ENCODE results near the gene SMAD9.

- no peak for TF ChIP-seq EZH2 (IDR thresholded peaks at IDR 0.05; ENCODE audit: insufficient read depth, poor library complexity, severe bottlenecking)
- TF ChIP-seq EZH2phosphoT487 (IDR thresholded peaks at IDR 0.05; ENCODE audit: insufficient read depth, low read depth): no peak
Measured at GRCh38 chr13:36872621-36873020, 47.4 kb downstream of the SMAD9 start.

All from GM23248 (cell line).